Erythroblast (primary cell): ENCODE data around the gene SLIT2.

Experiments used
- DNase-seq, 2 experiments: peaks; one replicate each; lab custom pipeline; 2025; lab: John Stamatoyannopoulos, UW
- GATA1 ChIP-seq: IDR thresholded peaks from 2 replicates; pipeline ENCODE4 v1.6.1; 2011; ENCODE audit warnings: low read depth, mild to moderate bottlenecking, control low read depth, low read length, moderate library complexity
- POLR2A ChIP-seq: IDR thresholded peaks from 2 replicates; pipeline ENCODE4 v1.6.1; 2011; ENCODE audit warnings: mild to moderate bottlenecking, low read length

The SLIT2 gene

GRCh38 chr4:20276848-20277247 lies 25.1 kb downstream of the SLIT2 start:
- TF ChIP-seq GATA1 (no peak), POLR2A (no peak)

GRCh38 chr4:20278195-20278594 lies 26.5 kb downstream of the SLIT2 start:
- TF ChIP-seq POLR2A, result no peak
- no peak for TF ChIP-seq GATA1
- no peak for DNase-seq

More at GRCh38 chr4:20276848-20277247, 25.1 kb downstream of the SLIT2 start:
- no peak for DNase-seq

GRCh38 chr4:20279381-20279780 lies 27.7 kb downstream of the SLIT2 start:
- no peak for DNase-seq
- TF ChIP-seq GATA1, result no peak
- TF ChIP-seq POLR2A, result no peak

- no peak for TF ChIP-seq POLR2A
- TF ChIP-seq GATA1, result no peak
- DNase-seq, result no peak
Measured at GRCh38 chr4:20281453-20281852, 29.7 kb downstream of the SLIT2 start.

- no peak for TF ChIP-seq GATA1
- no peak for TF ChIP-seq POLR2A
- DNase-seq, result no peak
Measured at GRCh38 chr4:20283039-20283438, 31.3 kb downstream of the SLIT2 start.

- no peak for TF ChIP-seq POLR2A
- TF ChIP-seq GATA1, result no peak
- DNase-seq, result peak in 1 of 2 experiments; percentile 5
Measured at GRCh38 chr4:20284990-20285389, 33.3 kb downstream of the SLIT2 start.

GRCh38 chr4:20287246-20287645 lies 35.5 kb downstream of the SLIT2 start:
- no peak for TF ChIP-seq GATA1
- TF ChIP-seq POLR2A, result no peak
- DNase-seq, result no peak

- TF ChIP-seq POLR2A, result no peak
- TF ChIP-seq GATA1, result no peak
Measured at GRCh38 chr4:20288047-20288650, 36.4 kb downstream of the SLIT2 start.

GRCh38 chr4:20288846-20289512 lies 37.3 kb downstream of the SLIT2 start:
- TF ChIP-seq GATA1 (no peak), POLR2A (no peak)
- DNase-seq, result no peak

More at GRCh38 chr4:20288047-20288650, 36.4 kb downstream of the SLIT2 start:
- DNase-seq, result no peak

- no peak for TF ChIP-seq GATA1
- no peak for TF ChIP-seq POLR2A
- no peak for DNase-seq
Measured at GRCh38 chr4:20289782-20290181, 38.1 kb downstream of the SLIT2 start.

GRCh38 chr4:20292739-20293138 lies 41.0 kb downstream of the SLIT2 start:
- no peak for TF ChIP-seq GATA1
- TF ChIP-seq POLR2A, result no peak
- DNase-seq, result no peak

GRCh38 chr4:20297261-20297660 lies 45.6 kb downstream of the SLIT2 start:
- TF ChIP-seq GATA1 (no peak), POLR2A (no peak)
- no peak for DNase-seq

GRCh38 chr4:20297783-20298182 lies 46.1 kb downstream of the SLIT2 start:
- TF ChIP-seq POLR2A (no peak), GATA1 (no peak)
- DNase-seq, result no peak

GRCh38 chr4:20298455-20298854 lies 46.8 kb downstream of the SLIT2 start:
- TF ChIP-seq GATA1, result no peak
- no peak for TF ChIP-seq POLR2A
- DNase-seq, result no peak
